ENCODE measurements around the gene MMEL1. TPM values are rescaled to one million over a fixed set of nuclear protein-coding genes. Genes with fewer than 3 reads are reported as not detected.

Gene MMEL1
- total and polyA plus RNA-seq, 2 of the 13 experiments (the other 11 are each of a cell fraction or from before 2014, with no cell fraction given), result 0.48 TPM; not detected in 1

- TF ChIP-seq NFRKB (IDR thresholded peaks at IDR 0.05), result no peak
- TF ChIP-seq, protein P1, sequence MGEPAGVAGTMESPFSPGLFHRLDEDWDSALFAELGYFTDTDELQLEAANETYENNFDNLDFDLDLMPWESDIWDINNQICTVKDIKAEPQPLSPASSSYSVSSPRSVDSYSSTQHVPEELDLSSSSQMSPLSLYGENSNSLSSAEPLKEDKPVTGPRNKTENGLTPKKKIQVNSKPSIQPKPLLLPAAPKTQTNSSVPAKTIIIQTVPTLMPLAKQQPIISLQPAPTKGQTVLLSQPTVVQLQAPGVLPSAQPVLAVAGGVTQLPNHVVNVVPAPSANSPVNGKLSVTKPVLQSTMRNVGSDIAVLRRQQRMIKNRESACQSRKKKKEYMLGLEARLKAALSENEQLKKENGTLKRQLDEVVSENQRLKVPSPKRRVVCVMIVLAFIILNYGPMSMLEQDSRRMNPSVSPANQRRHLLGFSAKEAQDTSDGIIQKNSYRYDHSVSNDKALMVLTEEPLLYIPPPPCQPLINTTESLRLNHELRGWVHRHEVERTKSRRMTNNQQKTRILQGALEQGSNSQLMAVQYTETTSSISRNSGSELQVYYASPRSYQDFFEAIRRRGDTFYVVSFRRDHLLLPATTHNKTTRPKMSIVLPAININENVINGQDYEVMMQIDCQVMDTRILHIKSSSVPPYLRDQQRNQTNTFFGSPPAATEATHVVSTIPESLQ (CRISPR knock-in tag; conservative IDR thresholded peaks at IDR 0.05), result no peak
- no peak for TF ChIP-seq POLR2AphosphoS5 (IDR thresholded peaks at IDR 0.05; ENCODE audit: low read depth, low read length)
- no peak for TF ChIP-seq CEBPB (IDR thresholded peaks at IDR 0.05; ENCODE audit: borderline replicate concordance, low read depth, low read length)
- no peak for TF ChIP-seq TARDBP (CRISPR knock-in tag; IDR thresholded peaks at IDR 0.05)
- TF ChIP-seq CENPT (CRISPR knock-in tag; IDR thresholded peaks at IDR 0.05; ENCODE audit: low read depth), result no peak
- TF ChIP-seq THRA (CRISPR knock-in tag; IDR thresholded peaks at IDR 0.05; ENCODE audit: borderline replicate concordance), result no peak
- no peak for TF ChIP-seq CBFB (CRISPR knock-in tag; IDR thresholded peaks at IDR 0.05)
- peak; percentile 44; the same call in 1 of the 2 replicates for TF ChIP-seq ZFX (CRISPR knock-in tag; IDR thresholded peaks at IDR 0.05; ENCODE audit: low read depth)
- no peak for TF ChIP-seq FLYWCH1 (CRISPR knock-in tag; IDR thresholded peaks at IDR 0.05)
- TF ChIP-seq ZBTB3 (CRISPR knock-in tag; IDR thresholded peaks at IDR 0.05; ENCODE audit: borderline replicate concordance, low read depth), result no peak
- TF ChIP-seq ZNF564 (CRISPR knock-in tag; IDR thresholded peaks at IDR 0.05), result no peak
- TF ChIP-seq ZNF549 (CRISPR knock-in tag; IDR thresholded peaks at IDR 0.05), result no peak
- TF ChIP-seq, protein P2, sequence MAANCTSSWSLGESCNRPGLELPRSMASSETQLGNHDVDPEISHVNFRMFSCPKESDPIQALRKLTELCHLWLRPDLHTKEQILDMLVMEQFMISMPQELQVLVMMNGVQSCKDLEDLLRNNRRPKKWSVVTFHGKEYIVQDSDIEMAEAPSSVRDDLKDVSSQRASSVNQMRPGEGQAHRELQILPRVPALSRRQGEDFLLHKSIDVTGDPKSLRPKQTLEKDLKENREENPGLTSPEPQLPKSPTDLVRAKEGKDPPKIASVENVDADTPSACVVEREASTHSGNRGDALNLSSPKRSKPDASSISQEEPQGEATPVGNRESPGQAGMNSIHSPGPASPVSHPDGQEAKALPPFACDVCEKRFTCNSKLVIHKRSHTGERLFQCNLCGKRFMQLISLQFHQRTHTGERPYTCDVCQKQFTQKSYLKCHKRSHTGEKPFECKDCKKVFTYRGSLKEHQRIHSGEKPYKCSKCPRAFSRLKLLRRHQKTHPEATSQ (CRISPR knock-in tag; IDR thresholded peaks at IDR 0.05; ENCODE audit: borderline replicate concordance), result no peak
- TF ChIP-seq SALL2 (CRISPR knock-in tag; IDR thresholded peaks at IDR 0.05), result no peak
- TF ChIP-seq ELF4 (CRISPR knock-in tag; IDR thresholded peaks at IDR 0.05; ENCODE audit: borderline replicate concordance), result no peak
These were observed 1.2 kb upstream of the MMEL1 start (continued) for GRCh38 chr1:2633936-2634491.

Measured in HepG2 (cell line).